GM15510 (cell line): ENCODE results near the gene HGS.

Experiments
- POLR2A ChIP-seq: IDR thresholded peaks from 3 replicates; pipeline ENCODE4 v1.6.1; 2011; ENCODE audit warnings: borderline replicate concordance; ENCODE audit not compliant: insufficient read length; ENCODE audit errors: extremely low read depth

Gene HGS

GRCh38 chr17:81667754-81668153, 16.1 kb upstream of the HGS start:
- TF ChIP-seq POLR2A = no peak

GRCh38 chr17:81672504-81672903, 11.3 kb upstream of the HGS start:
- no peak for TF ChIP-seq POLR2A

- no peak for TF ChIP-seq POLR2A
Measured at GRCh38 chr17:81672954-81673353, 10.9 kb upstream of the HGS start.

- TF ChIP-seq POLR2A = no peak
Measured at GRCh38 chr17:81673561-81674258, 10.1 kb upstream of the HGS start.

GRCh38 chr17:81676906-81677305, 6.9 kb upstream of the HGS start:
- TF ChIP-seq POLR2A = no peak

- no peak for TF ChIP-seq POLR2A
Measured at GRCh38 chr17:81680150-81680549, 3.7 kb upstream of the HGS start.

GRCh38 chr17:81681672-81682071, 2.1 kb upstream of the HGS start:
- no peak for TF ChIP-seq POLR2A

- TF ChIP-seq POLR2A = no peak
Measured at GRCh38 chr17:81682565-81683207, 1.1 kb upstream of the HGS start.

- TF ChIP-seq POLR2A = no peak
Measured at GRCh38 chr17:81683208-81683583, 615 bp upstream of the HGS start.

- no peak for TF ChIP-seq POLR2A
Measured at GRCh38 chr17:81684442-81684911, 666 bp downstream of the HGS start.

- TF ChIP-seq POLR2A = no peak
Measured at GRCh38 chr17:81685108-81685507, 1.3 kb downstream of the HGS start.

- TF ChIP-seq POLR2A = no peak
Measured at GRCh38 chr17:81686614-81687013, 2.8 kb downstream of the HGS start.

- no peak for TF ChIP-seq POLR2A
Measured at GRCh38 chr17:81687770-81688541, 4.1 kb downstream of the HGS start.

- TF ChIP-seq POLR2A = no peak
Measured at GRCh38 chr17:81688616-81689015, 4.8 kb downstream of the HGS start.

- no peak for TF ChIP-seq POLR2A
Measured at GRCh38 chr17:81690066-81690465, 6.3 kb downstream of the HGS start.

- no peak for TF ChIP-seq POLR2A
Measured at GRCh38 chr17:81690549-81690948, 6.7 kb downstream of the HGS start.

- TF ChIP-seq POLR2A = no peak
Measured at GRCh38 chr17:81691196-81691595, 7.4 kb downstream of the HGS start.

- no peak for TF ChIP-seq POLR2A
Measured at GRCh38 chr17:81691608-81692007, 7.8 kb downstream of the HGS start.
